ENCODE measurements around the gene KRTAP10-3.

- TF ChIP-seq ETS1 (IDR thresholded peaks at IDR 0.05) (no peak), CTCF (conservative IDR thresholded peaks at IDR 0.05; ENCODE audit: low read depth in 2 of 2) (no peak), NANOG (IDR thresholded peaks at IDR 0.05; ENCODE audit: borderline replicate concordance) (no peak), EZH2phosphoT487 (IDR thresholded peaks at IDR 0.05; ENCODE audit: unreplicated experiment) (no peak), POLR2AphosphoS5 (IDR thresholded peaks at IDR 0.05; ENCODE audit: low read depth) (no peak)
Measured at GRCh38 chr21:44522753-44523204, 35.8 kb downstream of the KRTAP10-3 start.

Data from GM23338 (cell line).